ENCODE data around the gene CARMIL1.

DNA sequence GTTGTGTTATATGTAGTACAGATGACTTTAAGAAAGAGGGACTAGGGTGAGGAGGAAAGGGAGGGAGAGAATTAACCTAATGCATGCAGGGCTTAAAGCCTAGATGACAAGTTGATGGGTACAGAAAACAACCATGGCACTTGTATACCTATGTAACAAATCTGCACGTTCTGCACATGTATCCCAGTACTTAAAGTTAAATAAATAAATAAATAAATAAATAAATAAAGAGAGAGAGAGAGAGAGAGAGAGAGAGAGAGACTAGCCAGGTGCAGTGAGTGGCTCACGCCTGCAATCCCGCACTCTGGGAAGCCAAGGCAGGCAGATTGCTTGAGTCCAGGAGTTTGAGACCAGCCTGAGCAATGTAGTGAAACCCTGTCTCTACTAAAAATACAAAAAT, 11.5 kb upstream of the CARMIL1 start:
- TF ChIP-seq, protein P1, sequence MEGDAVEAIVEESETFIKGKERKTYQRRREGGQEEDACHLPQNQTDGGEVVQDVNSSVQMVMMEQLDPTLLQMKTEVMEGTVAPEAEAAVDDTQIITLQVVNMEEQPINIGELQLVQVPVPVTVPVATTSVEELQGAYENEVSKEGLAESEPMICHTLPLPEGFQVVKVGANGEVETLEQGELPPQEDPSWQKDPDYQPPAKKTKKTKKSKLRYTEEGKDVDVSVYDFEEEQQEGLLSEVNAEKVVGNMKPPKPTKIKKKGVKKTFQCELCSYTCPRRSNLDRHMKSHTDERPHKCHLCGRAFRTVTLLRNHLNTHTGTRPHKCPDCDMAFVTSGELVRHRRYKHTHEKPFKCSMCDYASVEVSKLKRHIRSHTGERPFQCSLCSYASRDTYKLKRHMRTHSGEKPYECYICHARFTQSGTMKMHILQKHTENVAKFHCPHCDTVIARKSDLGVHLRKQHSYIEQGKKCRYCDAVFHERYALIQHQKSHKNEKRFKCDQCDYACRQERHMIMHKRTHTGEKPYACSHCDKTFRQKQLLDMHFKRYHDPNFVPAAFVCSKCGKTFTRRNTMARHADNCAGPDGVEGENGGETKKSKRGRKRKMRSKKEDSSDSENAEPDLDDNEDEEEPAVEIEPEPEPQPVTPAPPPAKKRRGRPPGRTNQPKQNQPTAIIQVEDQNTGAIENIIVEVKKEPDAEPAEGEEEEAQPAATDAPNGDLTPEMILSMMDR (IDR thresholded peaks at IDR 0.05; ENCODE audit: insufficient read depth, low read depth, low read length) = no peak
- no peak for TF ChIP-seq EZH2 (IDR thresholded peaks at IDR 0.05; ENCODE audit: insufficient read depth, low read length)

Data from astrocyte (in vitro differentiated cells and primary cell).